ENCODE data around the gene KDM1B.

Gene KDM1B

DNA sequence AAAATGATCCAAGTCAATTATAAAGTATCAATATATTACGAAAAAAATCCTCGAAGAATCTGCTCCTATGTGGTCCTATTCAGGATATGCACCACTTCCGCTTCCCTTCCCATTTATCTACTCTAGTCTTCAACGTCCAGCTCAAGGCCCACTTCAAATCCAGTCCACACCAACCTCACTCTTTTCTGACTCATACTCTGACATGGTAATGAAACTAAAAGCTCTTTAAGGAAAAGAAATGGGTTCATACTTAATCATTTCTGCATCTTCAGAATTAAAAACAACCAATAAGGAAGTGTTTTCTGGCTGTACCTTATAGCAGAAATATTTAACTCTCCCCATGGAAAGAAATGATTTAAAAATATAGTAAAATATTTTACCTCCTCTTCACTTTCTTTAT lies 94.0 kb downstream of the KDM1B start:
- H3K36me3 ChIP-seq: peaks cover 80% of the 10 kb centered on the region

DNA sequence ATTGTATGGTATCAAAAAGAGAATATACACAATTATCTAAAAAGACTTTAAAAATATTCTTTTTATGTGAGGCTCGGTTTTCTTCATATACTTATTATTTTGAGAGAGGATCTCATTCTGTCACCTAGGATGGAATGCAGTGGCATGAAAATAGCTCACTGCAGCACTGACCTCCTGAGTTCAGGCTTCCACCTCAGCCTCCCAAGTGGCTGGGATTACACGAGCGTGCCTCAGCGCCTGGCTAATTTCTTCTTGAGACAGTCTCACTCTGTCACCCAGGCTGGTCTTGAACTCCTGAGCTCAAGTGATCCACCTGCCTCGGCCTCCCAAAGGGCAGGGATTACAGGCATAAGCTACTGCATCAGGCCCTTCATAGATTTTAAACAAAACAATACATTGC lies 98.4 kb downstream of the KDM1B start:
- TF ChIP-seq, protein P1, sequence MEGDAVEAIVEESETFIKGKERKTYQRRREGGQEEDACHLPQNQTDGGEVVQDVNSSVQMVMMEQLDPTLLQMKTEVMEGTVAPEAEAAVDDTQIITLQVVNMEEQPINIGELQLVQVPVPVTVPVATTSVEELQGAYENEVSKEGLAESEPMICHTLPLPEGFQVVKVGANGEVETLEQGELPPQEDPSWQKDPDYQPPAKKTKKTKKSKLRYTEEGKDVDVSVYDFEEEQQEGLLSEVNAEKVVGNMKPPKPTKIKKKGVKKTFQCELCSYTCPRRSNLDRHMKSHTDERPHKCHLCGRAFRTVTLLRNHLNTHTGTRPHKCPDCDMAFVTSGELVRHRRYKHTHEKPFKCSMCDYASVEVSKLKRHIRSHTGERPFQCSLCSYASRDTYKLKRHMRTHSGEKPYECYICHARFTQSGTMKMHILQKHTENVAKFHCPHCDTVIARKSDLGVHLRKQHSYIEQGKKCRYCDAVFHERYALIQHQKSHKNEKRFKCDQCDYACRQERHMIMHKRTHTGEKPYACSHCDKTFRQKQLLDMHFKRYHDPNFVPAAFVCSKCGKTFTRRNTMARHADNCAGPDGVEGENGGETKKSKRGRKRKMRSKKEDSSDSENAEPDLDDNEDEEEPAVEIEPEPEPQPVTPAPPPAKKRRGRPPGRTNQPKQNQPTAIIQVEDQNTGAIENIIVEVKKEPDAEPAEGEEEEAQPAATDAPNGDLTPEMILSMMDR (IDR thresholded peaks at IDR 0.05; ENCODE audit: low read depth, low read length): no peak
- Histone ChIP-seq H3K9me3 (no peaks in the 10 kb centered on the region), H3K4me3 (ENCODE audit: low read depth, low read length) (no peak overlapping the region), H3K4me1 (no peaks in the 10 kb centered on the region), H3K36me3 (peaks cover 87% of the 10 kb centered on the region), H3K27me3 (no peaks in the 10 kb centered on the region)
- no peak for DNase-seq

More for the DNA sequence above, 94.0 kb downstream of the KDM1B start:
- H3K9me3 ChIP-seq: no peaks in the 10 kb centered on the region
- H3K27me3 ChIP-seq: no peaks in the 10 kb centered on the region
- no peak overlapping the region for H3K4me3 ChIP-seq (ENCODE audit: low read depth, low read length)
- DNase-seq: no peak
- H3K4me1 ChIP-seq: no peaks in the 10 kb centered on the region
- TF ChIP-seq, protein P1 (IDR thresholded peaks at IDR 0.05; ENCODE audit: low read depth, low read length): no peak

DNA sequence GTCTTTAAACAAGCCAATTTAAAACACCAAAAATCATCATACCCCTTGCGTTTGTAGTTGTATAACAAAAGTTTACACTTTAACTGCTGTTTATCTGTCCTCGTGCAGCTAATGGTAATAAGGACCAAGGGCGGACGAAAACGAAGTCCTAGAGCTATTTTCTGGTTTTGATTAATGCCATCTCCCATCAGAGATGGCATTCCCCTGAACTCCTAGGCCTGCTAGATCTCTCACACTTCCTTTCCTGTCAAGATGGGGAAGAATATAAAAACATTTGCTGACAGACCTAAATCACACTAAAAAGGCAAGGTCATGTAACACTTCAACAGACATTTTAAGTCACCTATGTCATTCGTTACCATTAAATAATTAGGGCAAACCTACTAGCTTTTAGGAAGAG lies 99.6 kb downstream of the KDM1B start:
- Histone ChIP-seq H3K9me3 (no peaks in the 10 kb centered on the region), H3K36me3 (peaks cover 84% of the 10 kb centered on the region), H3K27me3 (no peaks in the 10 kb centered on the region), H3K4me1 (no peaks in the 10 kb centered on the region), H3K4me3 (ENCODE audit: low read depth, low read length) (no peak overlapping the region)
- TF ChIP-seq, protein P1 (IDR thresholded peaks at IDR 0.05; ENCODE audit: low read depth, low read length): no peak
- no peak for DNase-seq

DNA sequence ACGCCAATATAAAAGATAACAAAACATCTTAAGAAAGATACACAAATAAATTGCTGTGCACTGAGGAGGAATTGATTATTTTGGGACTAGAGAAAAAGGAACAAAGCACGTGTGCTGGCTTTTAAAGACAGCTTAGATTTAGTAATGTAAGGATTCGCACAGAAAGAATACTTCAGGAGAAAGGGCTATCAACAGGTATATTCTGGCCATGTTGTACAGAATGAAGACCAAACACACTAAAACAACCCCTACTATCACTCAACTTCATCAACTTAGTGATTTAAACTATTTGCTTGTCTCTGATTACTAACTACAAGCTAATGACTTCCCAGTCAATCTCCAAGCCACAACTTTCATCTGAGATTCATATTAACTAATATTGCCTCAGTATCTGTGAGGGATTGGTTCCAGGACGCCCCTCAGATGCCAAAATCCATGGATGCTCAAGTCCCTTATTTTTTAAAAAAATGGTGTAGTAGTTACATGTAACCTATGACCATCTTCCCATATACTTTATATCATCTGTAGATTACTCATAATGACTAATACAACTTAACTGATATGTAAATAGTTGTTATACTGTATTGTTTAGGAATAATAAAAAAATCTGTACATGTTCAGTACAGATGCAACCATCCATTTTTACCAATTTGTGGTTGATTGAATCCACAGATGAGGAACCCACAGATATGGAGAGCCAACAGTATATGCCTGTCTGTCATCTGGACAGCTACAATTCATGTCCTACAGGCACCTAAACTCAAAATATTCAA lies 104.6 kb downstream of the KDM1B start:
- Histone ChIP-seq H3K36me3 (peaks cover 81% of the 10 kb centered on the region), H3K4me1 (no peaks in the 10 kb centered on the region), H3K4me3 (ENCODE audit: low read depth, low read length) (no peak overlapping the region), H3K27me3 (no peaks in the 10 kb centered on the region), H3K9me3 (no peaks in the 10 kb centered on the region)
- TF ChIP-seq, protein P1 (IDR thresholded peaks at IDR 0.05; ENCODE audit: low read depth, low read length): no peak
- no peak for DNase-seq

DNA sequence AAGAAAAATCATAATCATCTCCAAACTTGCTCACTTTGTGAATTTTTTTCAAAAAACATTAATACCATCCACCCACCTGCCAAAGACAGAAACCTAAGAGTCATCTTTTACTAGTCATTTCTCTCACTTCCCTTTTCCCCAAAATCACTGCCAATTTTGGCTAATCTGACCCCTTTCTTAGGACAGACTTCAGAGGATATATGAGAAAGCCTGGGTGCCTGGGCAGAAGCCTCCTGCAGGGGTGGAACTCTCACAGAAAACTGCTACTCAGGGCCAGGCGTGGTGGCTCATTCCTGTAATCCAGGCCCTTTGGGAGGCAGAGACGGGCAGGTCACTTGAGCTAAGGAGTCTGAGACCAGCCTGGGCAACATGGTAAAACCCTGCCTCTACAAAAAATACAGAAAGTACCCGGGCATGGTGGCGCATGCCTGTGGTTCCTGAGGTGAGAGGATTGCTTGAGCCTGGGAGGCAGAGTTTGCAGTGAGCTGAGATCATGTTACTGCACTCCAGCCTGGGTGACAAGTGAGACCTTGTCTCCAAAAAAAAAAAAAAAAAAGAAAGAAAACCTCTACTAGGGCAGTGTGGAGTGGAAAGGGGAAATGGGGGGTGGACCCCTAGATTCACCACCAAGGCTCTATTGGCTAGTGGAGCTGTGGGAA lies 105.4 kb downstream of the KDM1B start:
- no peak for DNase-seq
- Histone ChIP-seq H3K27me3 (no peaks in the 10 kb centered on the region), H3K4me1 (no peaks in the 10 kb centered on the region), H3K36me3 (peaks cover 73% of the 10 kb centered on the region), H3K4me3 (ENCODE audit: low read depth, low read length) (no peak overlapping the region), H3K9me3 (no peaks in the 10 kb centered on the region)
- TF ChIP-seq, protein P1 (IDR thresholded peaks at IDR 0.05; ENCODE audit: low read depth, low read length): no peak

DNA sequence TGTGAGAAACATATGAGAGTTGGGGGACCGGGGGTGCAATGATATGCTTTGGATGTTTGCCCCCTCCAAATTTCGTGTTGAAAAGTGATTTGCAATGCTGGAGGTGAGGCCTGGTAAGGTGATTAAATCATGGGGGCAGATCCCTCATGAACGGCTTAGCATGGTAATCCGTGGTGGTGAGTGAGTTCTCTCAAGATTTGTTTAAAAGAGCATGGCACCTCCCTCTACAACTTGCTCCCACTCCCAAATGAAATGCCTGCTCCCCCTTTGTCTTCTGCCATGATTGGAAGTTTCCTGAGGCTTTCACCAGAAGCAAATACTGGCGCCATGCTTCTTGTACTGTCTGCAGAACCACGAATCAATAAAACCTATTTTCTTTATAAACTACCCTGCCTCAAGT lies 106.7 kb downstream of the KDM1B start:
- H3K4me3 ChIP-seq (ENCODE audit: low read depth, low read length): no peak overlapping the region
- H3K9me3 ChIP-seq: no peaks in the 10 kb centered on the region
- H3K4me1 ChIP-seq: no peaks in the 10 kb centered on the region
- H3K27me3 ChIP-seq: no peaks in the 10 kb centered on the region
- H3K36me3 ChIP-seq: peaks cover 60% of the 10 kb centered on the region
- no peak for DNase-seq
- TF ChIP-seq, protein P1 (IDR thresholded peaks at IDR 0.05; ENCODE audit: low read depth, low read length): no peak

All from BE2C (cell line).